Endothelial cell of umbilical vein (primary cell): ENCODE results near the gene PWP1.

Source experiments
- CTCF ChIP-seq, 2 donors: IDR thresholded peaks; 1 replicate in 1 of 2; 2 replicates in 1 of 2; pipeline ENCODE4 v1.5.1; 2011; ENCODE audit warnings: low read length in 2 of 2, mild to moderate bottlenecking in 2 of 2, moderate library complexity in 2 of 2, control low read depth in 1 of 2, inconsistent platforms in 1 of 2, low read depth in 1 of 2; ENCODE audit not compliant: insufficient read depth in 1 of 2; ENCODE audit errors: extremely low read depth in 1 of 2
- FOS ChIP-seq: IDR thresholded peaks from 2 replicates; pipeline ENCODE4 v1.6.1; 2011; ENCODE audit warnings: mild to moderate bottlenecking, low read length, moderate library complexity, borderline replicate concordance; ENCODE audit not compliant: insufficient read depth
- GATA2 ChIP-seq: IDR thresholded peaks from 2 replicates; pipeline ENCODE4 v1.7.0; 2011; ENCODE audit warnings: low read depth, mild to moderate bottlenecking, moderate library complexity, mixed read lengths, low read length; ENCODE audit not compliant: insufficient read length, insufficient read depth
- MYC ChIP-seq: IDR thresholded peaks from one replicate; pipeline ENCODE4 v1.6.1; 2011; ENCODE audit warnings: mild to moderate bottlenecking, low read depth, low read length
- POLR2A ChIP-seq: IDR thresholded peaks from 2 replicates; pipeline ENCODE4 v1.6.1; 2012; ENCODE audit warnings: low read depth, mild to moderate bottlenecking, control low read depth, low read length
- POLR2AphosphoS5 ChIP-seq: IDR thresholded peaks from 2 replicates; pipeline ENCODE4 v1.6.1; 2012; ENCODE audit warnings: low read depth, mild to moderate bottlenecking, control low read depth, low read length, moderate library complexity; ENCODE audit not compliant: insufficient read depth

- TF ChIP-seq CTCF (IDR thresholded peaks at IDR 0.05; ENCODE audit: extremely low read depth in 1 of 2, insufficient read depth in 1 of 2, low read depth in 1 of 2, low read length in 2 of 2) (no peak), POLR2A (no peak), POLR2AphosphoS5 (no peak), FOS (no peak), MYC (no peak), GATA2 (no peak)
Measured at GRCh38 chr12:107669946-107670345, 15.7 kb upstream of the PWP1 start.
